ENCODE results near the gene DOCK11. TPM values are rescaled to one million over a fixed set of nuclear protein-coding genes. Genes with fewer than 3 reads are reported as not detected.
A peak's percentile ranks its signal among the peaks of the same experiment; 100 is the strongest.

The DOCK11 gene
- total RNA-seq, 1 experiment from 2014 or later: 0.13 TPM

DNA sequence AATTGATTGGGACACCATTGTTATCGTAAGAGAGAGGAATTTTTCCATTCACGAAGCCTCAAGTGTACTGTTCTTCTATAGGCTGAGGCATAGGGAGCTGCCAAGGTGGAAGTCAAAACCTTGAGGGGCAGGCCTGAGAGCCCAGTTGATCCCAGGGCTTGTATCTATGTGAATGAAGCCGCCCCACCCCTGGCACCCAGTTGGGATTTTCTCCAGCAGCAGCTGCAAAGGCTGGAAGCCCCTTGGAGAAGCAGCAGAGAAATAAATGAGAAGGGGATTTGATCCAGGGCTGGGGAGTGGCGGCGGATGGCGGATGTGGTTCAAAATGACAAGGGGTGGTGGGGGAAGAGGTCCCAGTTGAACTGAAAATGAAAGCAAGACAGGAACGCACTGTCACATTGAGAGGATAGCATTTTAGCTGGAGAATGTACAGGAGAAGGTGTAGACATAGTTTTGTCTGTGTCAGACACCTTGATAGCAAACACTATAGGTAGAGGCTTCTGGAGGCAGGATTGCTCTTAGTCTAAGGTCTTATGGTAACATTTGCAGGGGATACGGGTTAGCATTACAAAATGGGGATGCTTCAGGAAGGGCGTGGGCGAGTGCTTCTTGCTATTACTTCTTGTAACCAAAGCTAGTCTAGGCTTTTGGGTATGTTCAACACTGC is 32.6 kb downstream of the DOCK11 start:
- no peak for DNase-seq (ENCODE audit: low spot score)

GRCh38 chrX:118530219-118530911 is 34.8 kb downstream of the DOCK11 start:
- DNase-seq (ENCODE audit: low spot score): no peak

DNA sequence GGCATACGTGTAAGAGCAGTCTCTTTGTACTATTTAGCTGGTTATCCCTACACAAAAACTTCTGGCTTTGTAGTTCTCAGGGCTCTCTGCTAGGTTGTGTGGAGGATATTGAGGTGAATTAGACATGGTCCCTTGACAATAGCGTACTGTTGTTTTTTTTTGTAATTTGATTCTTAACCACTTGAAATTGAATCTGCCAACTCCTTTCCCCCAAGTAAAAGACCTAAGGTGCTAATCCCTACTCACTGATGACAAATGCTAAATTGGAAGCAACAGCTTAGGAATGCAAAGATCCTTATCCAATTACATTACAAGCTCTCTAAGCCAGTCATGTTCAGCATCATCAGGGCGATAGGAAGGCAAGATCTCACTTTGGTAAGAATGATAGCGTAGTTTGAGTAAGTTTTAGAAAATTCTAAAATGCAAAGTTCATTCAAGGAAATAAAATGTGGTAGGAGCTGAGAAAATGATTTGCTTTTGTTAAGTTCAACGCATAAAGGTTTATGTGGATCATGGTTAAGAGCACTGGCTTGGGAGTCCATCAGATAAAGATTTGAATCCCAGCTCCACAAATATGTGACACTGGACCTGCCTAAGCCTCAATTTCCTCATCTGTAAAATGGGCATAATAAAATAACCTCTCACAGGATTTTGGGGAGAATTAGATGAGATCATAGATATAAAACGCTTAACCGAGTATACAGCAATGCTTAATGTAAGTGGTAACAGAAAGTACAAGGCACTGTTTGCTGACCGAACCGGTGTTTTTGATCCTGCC is 39.3 kb downstream of the DOCK11 start:
- DNase-seq (ENCODE audit: low spot score): no peak

DNA sequence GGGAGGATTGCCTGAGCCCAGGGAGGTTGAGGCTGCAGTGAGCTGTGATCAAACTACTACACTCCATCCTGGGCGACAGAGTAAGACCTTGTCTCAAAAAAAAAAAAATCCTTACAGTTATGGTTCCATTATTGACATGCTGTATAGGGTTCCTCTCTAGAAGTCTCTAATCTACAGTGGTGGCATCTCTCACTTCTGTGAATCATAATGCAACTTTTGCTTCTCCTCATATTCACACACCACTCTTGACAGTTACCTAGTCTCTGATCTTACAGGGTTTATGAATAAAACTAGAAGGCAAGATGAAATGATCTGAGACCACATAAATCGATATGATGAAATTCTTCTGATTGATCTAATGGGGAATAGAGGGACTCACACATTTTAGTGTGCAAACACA is 40.6 kb downstream of the DOCK11 start:
- DNase-seq (ENCODE audit: low spot score): no peak

DNA sequence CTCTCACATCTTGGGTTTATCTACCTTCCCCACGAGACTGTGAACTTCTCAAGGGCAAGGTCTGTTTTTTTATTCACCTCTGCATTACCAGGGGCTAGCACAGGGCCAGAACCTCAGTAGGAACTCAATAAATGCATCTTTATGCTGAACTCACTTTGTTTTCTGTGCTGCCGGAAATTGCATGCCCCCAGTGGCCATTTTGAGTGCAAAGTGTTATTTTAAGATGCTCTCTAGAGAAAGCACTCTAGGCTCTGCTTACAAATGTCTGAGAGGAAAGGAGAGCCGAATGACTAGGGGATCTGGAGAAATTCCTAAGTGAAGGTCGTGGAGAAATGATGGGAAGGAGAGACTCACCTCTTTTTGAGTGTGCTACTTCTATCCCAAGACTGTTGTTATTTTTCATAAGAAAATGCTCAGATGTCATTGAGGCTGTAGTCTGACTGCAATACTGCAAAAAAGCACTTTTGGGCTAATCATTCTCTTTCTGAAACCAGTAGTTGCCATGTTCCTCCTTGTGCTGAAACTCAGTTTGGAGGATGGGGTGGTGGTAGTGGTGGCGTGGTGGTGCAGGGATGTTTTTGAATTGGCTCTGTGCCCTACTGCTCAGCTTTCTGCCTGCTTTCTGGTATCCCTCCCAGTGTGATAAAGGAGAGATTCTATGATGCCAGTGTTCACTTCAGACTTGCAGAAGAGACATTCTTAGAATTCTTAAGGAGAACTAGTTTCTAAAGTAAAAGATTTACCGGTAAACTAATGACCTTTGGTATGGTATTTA is 41.3 kb downstream of the DOCK11 start:
- peak; percentile 3 for DNase-seq (ENCODE audit: low spot score)

DNA sequence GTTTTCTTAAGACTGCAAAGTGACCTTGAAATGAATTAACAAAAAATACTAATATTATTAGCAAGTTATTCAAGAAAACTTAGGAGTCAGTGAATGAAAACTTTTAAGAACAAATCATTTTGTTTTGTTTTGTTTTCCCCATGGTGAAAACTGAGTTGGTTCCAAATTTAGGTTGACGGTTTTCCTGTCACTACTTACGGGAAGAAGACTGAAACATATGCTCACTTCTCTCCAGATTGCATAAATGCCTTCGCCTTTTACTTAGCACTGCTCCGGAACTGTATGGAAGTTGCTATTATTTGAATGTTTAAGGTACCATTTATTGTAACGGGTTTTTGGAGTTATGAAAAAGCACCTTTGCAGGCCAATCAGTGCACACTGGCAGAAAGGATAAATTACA is 42.8 kb downstream of the DOCK11 start:
- DNase-seq (ENCODE audit: low spot score): no peak

GRCh38 chrX:118540342-118540741 is 44.7 kb downstream of the DOCK11 start:
- no peak for DNase-seq (ENCODE audit: low spot score)

GRCh38 chrX:118541482-118541881 is 45.9 kb downstream of the DOCK11 start:
- no peak for DNase-seq (ENCODE audit: low spot score)

DNA sequence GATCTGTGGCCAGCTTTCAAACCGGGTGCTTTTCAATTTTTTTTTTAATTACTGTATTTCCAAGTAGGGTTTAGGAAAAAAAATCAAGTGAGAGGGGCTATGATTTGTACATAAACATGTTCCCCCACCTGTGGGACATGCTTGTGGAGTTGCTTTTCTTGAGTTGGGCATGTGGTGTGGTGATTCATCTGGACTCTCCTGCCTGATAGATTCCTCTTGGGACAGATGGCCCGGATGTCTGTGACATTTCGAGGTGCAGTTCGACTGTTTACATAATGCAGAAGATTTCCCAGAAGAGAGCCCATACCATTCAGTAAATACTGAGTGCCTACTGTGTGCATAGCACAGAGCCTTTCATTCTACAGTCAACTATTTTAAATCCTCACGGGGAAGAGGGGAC is 49.9 kb downstream of the DOCK11 start:
- DNase-seq (ENCODE audit: low spot score): no peak

- no peak for DNase-seq (ENCODE audit: low spot score)
These were observed 53.2 kb downstream of the DOCK11 start for GRCh38 chrX:118548841-118549240.

- no peak for DNase-seq (ENCODE audit: low spot score)
These were observed 55.2 kb downstream of the DOCK11 start for GRCh38 chrX:118550792-118551191.

GRCh38 chrX:118551426-118551825 is 55.8 kb downstream of the DOCK11 start:
- no peak for DNase-seq (ENCODE audit: low spot score)

DNA sequence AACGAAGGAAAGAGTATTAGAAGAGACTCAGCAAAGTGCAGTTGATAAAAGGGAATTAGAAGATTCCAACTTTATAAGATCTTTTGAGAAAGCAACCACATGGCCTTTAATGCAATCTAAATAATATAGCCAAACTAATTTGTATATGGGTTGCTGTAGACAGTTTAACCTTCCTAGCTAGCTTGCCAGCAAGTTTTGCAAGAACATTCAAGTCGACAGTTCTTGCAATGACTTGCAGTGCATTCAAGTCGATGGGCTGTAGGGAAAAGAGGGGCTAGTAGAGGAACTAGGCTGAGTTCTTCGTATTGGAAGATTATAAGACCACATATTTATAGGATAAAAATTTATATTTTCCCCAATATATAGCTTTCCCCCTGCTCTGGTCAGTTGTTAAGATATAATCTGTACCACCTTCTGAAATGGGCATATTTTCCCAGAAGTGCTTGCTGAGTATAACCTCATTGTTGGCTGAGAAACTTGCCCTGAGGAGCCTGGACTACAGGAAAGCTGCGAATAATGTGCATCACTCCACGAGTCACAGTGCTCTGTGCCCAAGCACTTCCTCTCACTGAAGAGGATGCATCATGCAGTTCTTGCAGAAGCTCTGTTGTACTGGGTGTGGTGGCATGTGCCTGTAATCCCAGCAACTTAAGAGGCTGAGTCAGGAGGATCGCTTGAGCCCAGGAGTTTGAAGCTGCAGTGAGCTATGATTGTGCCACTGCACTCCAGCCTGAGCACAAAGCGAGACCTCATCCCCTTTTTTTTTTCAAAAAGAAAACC is 56.7 kb downstream of the DOCK11 start:
- DNase-seq (ENCODE audit: low spot score): no peak

- no peak for DNase-seq (ENCODE audit: low spot score)
These were observed 57.6 kb downstream of the DOCK11 start for GRCh38 chrX:118553042-118553710.

DNA sequence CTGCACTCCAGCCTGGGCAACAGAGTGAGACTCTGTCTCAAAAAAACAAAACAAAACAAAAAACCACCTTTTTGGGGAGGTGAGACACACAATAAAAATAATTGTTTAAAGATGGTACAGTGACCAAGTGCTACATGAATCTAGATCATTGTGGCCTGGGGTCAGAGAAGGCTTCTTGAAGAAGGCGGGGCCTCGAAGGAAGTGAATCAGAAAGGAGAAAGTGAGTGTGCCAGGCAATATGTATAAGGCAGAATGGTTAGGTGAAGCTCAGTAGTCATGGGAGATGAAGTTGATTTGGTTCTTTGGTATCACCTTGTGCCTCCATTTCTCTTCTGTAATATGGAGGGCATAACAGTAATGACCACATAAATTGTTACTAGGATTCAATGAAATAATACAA is 58.9 kb downstream of the DOCK11 start:
- DNase-seq (ENCODE audit: low spot score): no peak

DNA sequence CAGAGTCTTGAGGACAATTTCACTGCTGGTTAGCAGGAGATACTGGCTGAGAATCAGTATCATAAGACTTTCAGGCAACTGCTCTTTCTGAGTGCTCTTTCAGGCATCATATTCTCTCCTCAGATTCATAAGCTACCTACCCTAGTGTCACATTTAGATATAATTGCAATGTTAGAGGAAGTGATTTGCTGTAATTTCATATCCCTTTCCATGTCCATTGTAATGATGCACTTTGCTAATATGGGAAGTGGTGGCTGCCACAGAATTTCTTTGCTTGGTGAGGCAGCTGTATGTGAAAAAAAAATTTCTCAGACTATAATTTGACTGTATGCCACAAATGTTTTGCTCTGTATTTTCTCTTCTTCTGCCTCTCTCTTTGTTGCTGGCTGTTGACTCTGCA is 63.3 kb downstream of the DOCK11 start:
- DNase-seq (ENCODE audit: low spot score): no peak

GRCh38 chrX:118560489-118560888 is 64.9 kb downstream of the DOCK11 start:
- no peak for DNase-seq (ENCODE audit: low spot score)

- no peak for DNase-seq (ENCODE audit: low spot score)
These were observed 67.1 kb downstream of the DOCK11 start for GRCh38 chrX:118562582-118563164.

DNA sequence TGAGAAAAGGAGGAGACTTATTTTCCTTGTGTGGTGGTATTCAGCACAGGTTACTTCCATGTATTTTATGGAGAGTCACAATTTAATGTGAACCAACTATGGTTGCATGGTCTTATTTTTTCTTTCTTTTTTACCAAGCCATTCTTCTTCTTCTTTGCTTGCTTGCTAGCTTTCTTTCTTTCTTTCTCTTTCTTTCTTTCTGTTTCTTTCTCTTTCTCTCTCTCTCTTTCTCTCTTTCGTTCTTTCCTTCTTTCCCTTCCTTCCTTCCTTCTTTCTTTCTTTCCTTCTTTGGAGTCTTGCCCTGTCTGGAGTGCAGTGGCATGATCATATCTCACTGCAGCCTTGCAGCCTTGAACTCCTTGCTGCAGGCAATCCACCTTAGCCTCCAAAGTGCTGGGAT is 68.9 kb downstream of the DOCK11 start:
- DNase-seq (ENCODE audit: low spot score): no peak

DNA sequence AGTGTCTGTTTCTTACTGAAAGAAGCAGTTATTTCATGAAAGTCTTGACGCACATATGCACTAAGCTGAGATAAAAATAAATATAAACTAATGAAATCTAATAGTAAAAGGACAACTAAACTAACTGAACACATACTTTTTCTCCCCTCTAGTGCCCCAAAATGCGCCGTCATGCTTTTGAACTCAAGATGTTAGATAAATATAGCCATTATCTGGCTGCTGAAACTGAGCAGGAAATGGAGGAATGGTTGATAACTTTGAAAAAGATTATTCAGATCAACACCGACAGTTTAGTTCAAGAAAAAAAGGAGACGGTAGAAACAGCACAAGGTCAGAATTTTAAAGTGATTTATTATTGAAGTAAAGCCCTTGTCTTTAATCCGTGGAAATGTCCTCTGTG is 70.2 kb downstream of the DOCK11 start:
- no peak for DNase-seq (ENCODE audit: low spot score)

Data from HT-29 (cell line).